ENCODE data around the gene IFFO2.

IFFO2 gene

DNA sequence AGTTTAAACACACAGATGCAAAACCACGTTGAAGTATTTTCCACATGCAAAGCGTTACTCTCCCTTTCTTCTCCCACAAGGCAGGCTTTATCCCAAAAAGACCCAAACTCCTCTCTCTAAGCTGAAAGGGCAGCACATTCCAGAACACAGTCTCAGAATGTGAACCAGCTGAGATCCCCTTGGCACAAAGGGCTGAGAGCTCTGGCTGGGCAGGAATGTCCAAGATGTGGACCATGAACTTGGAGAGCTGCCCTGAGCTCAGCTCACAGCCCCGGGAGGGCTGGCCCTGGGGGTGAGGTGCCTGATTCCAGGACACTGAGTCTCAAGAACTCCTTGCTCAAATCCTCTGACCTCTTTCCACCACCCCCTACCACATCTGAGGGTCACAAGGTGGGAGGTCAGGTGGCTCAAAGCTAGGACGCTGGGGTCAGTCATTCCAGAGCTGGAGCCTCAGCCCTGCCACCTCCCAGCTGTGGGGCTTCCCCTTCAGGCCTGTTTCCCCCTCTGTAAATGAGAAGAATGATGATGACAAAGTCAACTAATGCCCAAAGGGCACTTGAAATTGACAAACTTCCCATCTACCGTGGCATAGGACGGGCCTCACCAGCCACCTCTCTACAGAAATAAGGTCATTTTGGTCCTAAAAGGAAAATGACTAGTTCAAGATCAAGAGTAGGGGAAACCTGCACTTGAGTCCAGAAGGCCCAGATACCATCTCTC, 65.6 kb downstream of the IFFO2 start:
- no peak for DNase-seq

DNA sequence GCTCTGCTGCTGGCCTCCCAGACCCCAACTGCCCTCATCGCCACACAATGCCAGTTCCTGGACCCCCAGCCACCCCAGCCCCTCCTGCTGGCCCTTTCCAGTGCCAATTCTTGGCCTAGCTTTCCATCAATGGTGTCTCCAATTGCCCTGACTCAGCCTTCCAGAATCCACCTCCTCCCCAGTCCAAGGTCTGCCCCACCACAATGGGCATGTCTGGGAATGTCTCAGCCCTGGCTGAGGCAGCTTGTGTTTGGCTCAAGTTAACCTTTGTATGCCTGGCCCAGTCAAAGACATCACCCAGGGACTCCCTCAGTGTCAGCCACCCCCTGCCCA, 70.5 kb downstream of the IFFO2 start:
- no peak for DNase-seq

DNA sequence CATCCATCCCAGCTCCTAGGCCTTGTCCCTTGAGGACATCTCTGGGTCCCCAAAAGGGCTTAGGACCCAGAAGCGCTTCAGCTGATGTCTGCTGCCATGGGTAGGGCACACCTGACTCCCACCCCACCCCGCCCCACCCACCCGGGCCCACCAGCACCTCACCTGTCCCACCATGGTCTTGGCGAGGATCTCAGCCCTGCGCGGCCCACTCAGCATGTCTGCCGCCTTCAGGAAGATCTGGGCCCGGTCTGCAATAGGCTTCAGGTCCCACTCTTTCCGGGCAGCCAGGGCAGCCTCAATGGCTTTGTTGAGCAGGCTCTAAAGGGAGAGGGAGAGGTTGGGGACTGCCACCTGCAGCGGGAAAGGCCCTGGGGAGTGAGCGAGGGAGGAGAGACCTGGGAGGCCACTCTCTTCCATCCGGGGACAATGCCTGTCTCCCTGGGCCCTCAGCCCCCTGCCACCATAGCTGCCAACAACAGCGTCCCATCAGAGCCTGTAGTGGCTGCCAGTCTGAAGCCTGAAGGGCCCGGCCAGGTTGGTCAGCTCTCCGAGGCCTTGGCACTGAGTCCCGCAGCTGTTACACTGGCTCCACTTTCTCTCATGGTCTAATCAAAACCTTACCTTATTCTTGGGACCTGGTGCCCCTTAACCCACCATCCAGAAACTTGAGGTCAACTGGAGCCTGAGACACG, 71.0 kb downstream of the IFFO2 start:
- no peak for DNase-seq

DNA sequence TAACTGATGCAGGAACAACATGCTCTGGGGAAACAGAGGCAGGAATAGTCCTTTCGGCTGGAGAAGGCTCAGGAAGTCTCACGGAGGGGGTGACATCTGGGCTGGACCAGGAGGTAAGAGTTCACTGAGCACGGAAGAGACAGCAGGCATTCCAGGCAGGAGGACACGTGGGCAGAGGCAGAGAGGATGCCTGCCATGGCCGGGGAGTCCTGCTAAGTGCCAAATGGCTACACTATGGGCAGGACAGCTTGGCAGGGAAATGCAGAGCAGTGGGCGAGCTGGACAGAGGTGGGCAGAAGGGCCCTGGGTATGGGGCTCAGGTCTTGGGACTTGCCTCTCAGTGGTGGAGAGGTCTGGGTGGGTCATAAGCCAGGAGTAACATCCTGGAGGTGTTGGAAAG, 71.7 kb downstream of the IFFO2 start:
- no peak for DNase-seq

DNA sequence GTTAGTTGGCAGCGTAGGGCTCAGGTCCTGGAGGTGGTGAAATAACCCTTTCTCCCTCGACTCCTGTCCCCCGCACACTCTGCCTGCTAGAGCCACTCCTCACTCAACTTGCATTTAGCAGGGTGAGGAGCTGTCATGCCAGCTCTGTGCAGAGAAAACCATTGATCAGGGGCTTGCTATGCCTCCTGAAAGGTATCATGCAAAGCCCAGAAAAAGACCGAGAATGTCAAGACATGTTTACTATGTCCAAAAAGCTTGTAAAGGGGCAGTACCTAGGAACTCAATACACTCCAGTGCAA, 72.1 kb downstream of the IFFO2 start:
- DNase-seq = no peak

DNA sequence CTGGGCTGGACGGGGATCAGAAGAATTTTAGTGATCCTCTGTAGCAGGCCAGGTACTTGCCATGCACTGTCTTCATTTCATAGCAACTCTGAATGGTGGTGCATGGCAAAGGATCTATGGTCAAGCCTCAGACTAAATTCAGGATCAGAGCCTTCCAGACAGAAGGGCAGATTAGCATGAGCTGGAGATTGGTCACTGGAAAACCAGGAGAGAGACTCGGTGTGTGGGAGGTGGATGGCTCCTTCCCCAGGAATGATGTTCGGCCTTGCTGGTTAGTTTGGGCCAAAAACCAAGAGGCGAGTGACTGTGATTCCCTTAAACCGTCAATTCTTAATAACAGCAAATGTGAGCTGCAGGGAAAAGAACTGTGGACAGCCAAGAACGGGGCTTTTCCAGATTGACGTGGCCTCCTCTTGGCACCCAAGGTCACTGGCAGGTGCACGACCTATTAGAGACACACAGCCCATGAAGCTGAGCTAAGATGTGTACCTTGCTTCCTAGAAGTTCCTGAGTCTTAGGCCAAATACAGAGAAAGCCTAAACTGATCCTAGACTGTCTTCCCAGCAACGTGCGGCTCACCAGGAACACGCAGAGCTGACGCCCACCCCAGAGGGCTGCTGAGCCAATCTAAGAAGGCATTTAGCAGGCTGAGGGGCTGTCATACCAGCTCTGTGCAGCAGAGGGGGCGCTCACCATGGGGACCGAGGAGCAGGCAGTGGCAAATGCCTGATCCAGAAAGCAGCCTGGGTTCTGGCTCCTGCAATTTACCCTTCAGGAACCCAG, 72.6 kb downstream of the IFFO2 start:
- DNase-seq = peak; percentile 77

DNA sequence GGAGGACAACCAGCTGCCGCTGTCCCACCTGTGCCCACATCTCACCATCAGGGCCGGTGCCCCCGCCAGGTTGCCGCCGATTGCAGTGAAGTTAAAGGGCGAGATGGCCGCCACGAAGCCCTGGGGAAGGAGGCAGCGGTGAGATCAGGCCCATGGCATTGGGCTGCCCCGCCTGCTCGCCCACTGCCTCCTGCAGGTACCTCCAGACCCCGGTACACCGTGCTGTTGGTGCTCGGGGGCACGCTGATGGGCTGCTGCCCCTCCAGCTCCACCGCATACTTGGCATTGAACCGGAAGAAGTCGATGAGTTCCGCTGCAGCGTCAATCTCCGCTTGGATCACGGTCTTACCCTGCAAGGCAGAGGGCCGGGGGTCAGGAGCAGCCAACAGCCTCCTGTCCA, 73.4 kb downstream of the IFFO2 start:
- no peak for DNase-seq

DNA sequence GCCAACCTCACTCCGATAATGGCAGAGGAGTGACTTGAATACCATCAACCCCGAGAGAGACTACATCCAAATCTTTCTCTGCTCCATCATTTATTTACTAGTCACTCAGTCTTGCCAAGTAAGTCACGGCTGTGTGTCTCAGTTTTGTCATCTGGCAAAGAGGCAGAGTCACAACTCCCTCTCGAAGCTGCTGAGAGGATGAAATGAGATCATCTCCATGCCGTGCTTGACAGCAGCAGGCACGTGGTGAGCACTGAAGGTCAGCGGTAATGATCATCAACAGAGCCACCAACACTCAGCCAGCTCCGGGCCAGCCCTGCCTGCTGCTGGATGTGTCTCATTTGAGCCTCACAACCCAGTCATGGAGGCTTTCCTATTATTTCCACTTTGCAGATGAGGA, 74.0 kb downstream of the IFFO2 start:
- DNase-seq = no peak

DNA sequence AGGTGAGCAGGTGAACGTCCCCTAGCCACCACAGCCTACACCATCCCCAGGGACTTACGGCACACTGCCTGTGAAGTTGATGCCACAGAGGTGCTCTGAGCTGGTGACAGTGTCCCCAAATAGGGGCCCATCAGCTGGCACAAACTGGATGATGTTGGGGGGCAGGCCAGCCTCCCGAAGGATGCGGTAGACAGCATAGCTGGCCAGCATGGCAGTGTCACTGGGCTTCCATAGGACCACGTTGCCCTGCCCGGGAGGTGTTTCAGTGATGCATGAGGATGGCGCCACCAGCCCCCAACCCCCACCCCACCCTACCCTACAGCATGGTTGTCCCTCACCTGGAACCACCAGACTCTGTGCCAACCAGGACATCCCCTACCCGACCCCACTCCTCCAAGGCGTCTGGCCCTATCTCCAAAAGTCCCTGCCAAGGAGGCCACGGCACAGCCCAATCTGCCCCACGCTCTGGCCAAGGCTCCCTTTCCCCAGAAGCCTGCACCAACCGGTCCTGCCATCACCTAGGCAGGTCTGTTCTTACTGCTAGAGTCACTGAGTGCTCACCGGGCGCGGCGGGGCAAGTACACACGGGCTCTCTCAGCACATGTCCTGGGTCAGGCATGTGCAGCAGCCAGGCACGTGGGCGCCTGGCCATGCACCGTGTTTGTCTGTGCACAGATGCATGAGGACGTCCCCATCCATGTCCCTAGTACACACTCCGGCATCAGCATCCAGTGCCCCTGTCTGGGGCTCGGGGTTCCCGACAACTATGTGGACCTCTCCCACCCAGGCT, 74.6 kb downstream of the IFFO2 start:
- DNase-seq = no peak

DNA sequence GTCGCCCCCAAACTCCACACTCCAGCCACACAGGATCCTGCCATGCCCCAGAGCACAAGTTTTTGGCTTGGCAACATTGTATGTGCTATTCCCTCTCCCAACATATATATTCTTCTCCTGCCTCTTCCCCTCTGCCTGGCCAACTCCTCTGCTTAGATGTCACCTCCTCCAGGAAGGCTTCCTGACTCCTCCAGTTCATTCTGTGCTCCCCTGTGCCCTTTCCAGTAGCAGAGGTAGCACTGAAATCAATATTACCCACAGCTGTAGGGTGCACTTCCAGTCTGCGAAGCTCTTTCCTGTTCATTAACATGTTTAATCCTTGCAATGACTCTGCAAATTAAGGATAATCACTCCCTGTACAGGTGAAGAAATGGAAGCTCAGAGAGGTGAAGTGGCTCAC, 75.3 kb downstream of the IFFO2 start:
- DNase-seq = no peak

DNA sequence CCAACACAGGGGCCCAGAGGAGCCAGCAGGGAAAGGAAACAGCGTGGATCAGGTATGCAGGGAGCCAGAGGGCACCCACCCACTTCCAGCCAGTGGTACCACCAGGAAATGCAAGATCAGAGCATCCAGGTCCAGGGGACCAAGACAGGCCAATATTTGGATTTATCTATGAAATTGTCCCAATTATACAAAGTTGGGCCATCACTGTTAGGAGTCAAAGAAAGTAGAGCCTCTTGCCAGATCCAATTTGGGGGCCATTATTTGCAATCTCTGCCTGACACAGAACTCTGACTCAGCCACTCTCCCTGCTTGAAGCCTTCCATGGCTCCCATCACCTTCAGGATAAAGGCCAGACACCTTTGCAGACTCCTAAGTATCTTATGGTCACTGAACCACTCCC, 75.9 kb downstream of the IFFO2 start:
- no peak for DNase-seq

DNA sequence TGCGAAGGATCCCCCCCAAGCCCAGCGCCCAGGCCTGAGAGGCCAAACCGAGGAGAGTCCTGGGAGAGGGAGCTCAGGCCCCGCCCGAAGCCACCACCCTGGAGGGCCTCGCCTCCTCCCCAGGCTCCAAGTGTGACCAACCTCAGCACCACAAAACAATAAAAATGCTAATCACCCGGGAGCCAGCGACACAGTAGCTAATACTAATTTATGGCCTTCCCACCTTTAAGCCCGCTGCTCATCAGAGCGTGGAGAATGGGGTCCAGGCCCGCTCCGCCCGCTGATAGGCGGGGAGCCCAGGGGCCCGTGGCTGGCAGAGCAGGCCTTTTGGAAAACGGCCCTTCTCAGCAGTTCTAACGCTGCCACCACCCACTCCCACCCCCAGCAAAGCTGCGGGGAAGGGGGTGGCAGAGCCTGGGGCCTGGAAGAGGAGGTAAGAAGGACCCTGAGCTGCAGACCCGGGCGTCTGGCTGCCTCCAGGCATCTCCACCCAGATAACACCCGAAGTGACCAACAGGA, 76.6 kb downstream of the IFFO2 start:
- DNase-seq = no peak

DNA sequence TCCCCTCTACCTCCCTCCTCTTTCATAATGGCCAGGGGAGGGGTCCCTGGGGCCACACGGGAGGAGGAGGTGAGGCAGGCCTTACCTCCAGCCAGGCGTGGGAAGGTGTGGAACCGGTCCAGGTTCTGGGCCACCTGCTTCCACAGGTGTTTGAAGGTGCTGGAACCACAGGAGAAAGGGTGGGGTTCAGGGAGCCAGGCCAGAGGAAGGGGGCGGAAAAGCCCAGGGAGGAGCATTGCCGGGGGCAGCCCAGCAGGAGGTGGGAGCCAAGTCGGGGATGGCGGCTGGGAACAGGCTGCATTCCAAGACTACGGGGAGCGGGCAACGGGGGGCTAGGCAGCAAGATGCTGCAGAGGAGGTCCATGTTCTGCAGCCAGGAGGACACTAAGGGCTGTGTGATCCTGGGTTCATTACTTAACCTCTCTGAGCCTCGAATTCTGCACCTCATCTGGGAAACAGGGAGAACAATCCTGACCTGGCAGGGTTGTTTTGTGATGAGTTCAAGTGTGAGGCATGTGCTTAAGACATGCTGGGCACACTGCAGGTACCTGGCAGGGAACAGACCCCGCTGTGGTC, 77.2 kb downstream of the IFFO2 start:
- DNase-seq = no peak

DNA sequence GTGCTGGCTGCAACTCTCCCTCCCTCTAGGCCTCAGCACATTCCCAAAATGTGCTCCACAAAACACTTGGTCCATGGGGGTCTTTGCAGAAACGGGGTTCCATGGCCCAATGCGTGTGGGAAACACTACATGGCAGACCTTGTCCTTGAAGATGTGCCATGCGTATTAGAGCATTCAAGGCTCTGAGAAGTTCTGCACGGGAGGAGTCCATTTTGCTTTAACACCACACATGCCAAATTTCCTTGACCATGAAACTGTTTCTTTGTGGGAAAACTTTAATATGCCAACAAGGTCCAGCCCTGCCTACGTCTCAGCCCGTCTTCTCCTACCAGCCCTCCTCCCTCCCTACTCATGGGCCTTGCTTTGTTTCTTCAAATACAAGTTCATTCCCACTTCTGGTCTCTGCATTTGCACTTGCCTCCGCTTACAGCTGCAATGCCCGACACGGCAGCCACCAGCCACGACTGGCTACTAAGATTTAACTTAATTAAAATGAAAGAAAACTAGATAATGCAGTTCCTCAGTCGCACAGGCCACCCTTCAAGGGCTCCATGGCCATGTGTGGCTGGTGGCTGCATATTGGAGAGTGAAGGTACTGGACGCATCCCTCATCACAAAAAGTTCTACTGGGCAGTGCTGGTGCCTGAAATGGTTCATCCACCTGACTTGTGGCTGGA, 77.8 kb downstream of the IFFO2 start:
- DNase-seq = no peak

DNA sequence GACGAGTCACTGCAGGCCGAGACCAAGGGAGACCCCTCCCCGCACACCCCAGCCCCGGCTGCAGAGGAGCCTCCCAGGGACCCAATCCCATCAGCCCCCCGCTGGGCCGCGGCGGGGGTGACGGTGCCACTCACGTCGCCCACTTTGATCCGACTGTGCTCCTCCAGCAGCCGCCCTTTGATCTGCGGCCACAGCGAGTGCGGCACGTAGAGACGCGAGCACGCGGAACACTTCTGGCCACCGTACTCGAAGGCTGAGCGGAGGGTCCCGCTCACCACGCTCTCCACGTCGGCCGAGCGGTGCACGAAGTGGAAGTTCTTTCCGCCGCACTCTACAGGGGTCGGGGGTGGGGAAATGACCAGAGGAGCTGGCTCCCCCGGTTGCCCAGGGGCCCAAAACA, 79.2 kb downstream of the IFFO2 start:
- DNase-seq = no peak

DNA sequence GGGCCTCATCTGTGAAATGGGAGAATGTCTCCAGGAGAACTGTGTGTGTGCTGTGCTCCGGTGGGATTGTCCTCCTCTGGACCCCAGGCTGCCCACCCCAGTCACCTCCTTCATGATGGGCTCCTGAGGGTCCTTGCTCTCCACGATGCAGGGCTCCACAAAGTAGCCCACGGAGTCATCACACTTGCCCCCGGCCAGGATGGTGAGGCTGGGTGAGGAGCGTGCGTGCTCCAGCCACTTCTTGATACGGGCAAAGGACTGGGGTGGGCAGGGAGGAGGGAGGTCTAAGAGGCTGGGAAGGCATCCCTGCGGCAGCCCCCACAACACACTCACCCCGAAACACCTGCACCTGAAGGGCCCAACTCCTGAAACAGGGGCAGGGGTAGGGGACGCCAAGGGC, 80.3 kb downstream of the IFFO2 start:
- DNase-seq = no peak

DNA sequence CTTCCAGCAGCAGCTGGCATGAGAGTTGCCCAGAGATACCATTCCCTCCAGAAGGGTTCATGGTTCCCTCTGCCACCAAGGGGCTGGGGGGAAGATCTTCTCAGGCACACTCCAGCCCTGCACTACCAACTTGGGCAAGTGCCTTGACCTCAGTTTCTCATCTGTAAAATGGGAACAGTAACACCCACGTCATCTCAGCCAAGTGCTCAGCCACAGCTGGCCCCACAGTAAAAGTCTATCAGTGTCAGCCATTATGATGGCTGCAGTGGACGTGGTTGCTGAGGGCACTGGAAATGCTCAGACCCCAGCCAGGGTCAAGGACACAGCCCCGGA, 80.7 kb downstream of the IFFO2 start:
- DNase-seq = no peak

DNA sequence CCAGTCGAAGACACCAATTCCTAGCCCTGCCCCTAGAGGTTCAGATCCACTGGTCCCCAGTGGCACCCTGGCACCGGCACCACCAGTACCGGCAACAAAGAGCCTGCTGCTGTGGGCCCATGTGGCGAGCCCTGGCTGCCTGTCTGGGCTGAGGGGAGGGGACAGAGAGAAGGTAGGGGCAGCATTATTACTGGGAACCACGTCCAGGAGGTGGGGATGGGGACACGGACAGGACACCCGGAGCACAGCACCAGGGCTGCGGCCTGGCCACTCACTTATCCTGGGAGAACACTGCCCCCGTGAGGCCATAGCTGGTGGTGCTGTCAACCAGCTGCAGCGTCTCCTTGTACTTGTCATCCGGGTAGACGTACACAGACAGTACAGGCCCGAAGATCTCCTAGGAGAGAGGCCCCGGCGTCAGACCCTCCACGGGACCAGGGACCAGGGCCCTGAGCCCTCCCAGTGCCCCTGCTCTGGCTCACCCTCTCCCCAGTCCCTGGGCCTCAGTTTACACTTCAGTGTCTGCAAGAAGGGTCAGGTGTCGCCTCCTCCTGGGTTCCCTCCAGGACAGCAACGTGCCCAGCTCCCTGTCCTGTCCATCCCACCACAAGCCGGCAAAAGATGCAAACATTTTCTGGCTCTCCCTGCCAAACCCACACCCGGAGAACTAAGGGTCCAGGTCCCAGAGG, 81.2 kb downstream of the IFFO2 start:
- DNase-seq = peak; percentile 69

DNA sequence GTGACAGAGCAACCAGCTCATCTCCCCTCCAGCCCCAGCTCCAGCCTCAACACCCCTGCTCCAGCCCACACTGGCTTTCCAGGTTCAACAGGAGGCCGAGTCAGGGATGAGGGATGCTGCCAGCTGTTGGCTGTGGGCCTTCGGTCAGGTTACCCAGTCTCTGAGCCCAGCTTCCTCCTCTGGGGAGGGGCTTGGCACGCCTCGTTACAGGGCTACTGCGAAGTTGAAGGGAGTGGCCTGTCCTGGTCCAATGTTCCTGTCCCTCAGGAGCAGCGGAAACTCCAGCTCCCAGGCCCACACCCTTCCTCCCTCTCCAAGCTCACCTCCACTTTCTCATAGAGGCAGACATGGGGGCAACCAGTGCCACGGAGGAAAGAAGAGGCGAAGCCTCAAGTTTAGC, 81.9 kb downstream of the IFFO2 start:
- DNase-seq = no peak

DNA sequence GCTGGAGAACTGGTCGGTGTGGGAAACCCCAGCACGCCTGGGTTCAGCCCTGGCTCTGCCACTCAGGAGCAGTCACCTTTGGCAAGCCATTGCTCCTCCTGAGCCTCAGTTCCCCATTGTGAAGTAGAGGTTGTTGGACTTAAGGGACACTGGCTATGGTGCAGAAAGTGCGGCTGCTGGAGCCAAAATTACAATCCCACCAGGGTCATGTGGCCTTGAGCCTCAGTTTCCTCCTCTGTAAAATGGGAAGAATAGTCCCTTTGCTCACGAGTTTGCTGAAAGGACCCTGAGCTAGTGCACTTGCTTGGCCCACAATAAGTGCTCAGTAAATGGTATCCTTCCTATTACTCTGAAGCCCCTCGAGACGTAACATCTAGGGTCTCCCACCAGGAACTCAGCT, 82.4 kb downstream of the IFFO2 start:
- DNase-seq = no peak

DNA sequence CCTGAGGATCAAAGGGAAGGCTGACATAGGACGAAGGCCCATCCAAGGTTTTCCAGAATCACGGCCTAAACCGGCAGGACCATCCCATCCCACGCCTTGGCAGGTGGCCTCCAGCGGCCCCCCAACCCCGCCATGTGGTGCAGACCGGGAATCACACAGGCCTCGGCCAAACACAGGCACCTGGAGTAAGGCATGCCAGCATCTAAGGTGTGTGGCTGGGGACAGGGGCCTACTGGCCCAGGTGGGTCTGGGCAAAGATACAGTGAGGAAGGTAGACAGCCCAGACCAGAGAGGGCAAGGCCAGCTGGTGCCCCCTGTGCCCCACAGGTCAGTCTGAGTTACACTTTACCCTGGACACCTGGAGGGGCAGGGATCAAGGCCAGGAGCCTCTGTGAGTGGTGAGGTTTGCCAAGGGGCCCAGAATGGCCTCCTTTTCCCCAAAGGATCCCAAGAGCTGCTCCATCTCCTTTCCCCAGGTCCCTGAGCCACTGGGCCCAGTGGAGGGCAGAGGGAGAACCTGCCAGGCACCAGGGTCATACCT, 84.3 kb downstream of the IFFO2 start:
- DNase-seq = no peak

All from stimulated activated CD4-positive, alpha-beta T cell treated with anti-CD3 and anti-CD28 coated beads, Interleukin-4, amount 100 ng/mL, for 24 hours (primary cell).